ENCODE results near the gene CDCA4. TPM values are rescaled to one million over a fixed set of nuclear protein-coding genes. Genes with fewer than 3 reads are reported as not detected.

The CDCA4 gene
- total RNA-seq, 1 donor from 2014 or later, result 32.3 TPM

- Mint-ChIP-seq H3K4me3 (peak overlapping the region; percentile 61), H3K27me3 (ENCODE audit: low read depth) (no peaks in the 10 kb centered on the region), H3K27ac (peak overlapping the region; percentile 56), H3K36me3 (no peaks in the 10 kb centered on the region), H3K4me1 (peaks cover 18% of the 10 kb centered on the region), H3K9me3 (no peaks in the 10 kb centered on the region)
- DNase-seq (ENCODE audit: low spot score in 2 of 2, unreplicated experiment in 2 of 2), result no peak
- TF ChIP-seq, protein P1, sequence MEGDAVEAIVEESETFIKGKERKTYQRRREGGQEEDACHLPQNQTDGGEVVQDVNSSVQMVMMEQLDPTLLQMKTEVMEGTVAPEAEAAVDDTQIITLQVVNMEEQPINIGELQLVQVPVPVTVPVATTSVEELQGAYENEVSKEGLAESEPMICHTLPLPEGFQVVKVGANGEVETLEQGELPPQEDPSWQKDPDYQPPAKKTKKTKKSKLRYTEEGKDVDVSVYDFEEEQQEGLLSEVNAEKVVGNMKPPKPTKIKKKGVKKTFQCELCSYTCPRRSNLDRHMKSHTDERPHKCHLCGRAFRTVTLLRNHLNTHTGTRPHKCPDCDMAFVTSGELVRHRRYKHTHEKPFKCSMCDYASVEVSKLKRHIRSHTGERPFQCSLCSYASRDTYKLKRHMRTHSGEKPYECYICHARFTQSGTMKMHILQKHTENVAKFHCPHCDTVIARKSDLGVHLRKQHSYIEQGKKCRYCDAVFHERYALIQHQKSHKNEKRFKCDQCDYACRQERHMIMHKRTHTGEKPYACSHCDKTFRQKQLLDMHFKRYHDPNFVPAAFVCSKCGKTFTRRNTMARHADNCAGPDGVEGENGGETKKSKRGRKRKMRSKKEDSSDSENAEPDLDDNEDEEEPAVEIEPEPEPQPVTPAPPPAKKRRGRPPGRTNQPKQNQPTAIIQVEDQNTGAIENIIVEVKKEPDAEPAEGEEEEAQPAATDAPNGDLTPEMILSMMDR (IDR thresholded peaks at IDR 0.05; ENCODE audit: unreplicated experiment), result no peak
These were observed 52.1 kb downstream of the CDCA4 start for GRCh38 chr14:104968541-104969401.

GRCh38 chr14:104968153-104968527 lies 52.7 kb downstream of the CDCA4 start:
- no peaks in the 10 kb centered on the region for H3K36me3 Mint-ChIP-seq
- peaks cover 18% of the 10 kb centered on the region for H3K4me1 Mint-ChIP-seq
- H3K27me3 Mint-ChIP-seq (ENCODE audit: low read depth), result no peaks in the 10 kb centered on the region
- no peaks in the 10 kb centered on the region for H3K9me3 Mint-ChIP-seq
- peak in 1 of 2 experiments; percentile 73 for DNase-seq (ENCODE audit: low spot score in 2 of 2, unreplicated experiment in 2 of 2)
- peak overlapping the region; percentile 61 for H3K4me3 Mint-ChIP-seq
- H3K27ac Mint-ChIP-seq, result peak overlapping the region; percentile 56
- TF ChIP-seq, protein P1 (IDR thresholded peaks at IDR 0.05; ENCODE audit: unreplicated experiment), result no peak

GRCh38 chr14:104967386-104968152 lies 53.3 kb downstream of the CDCA4 start:
- Mint-ChIP-seq H3K27me3 (ENCODE audit: low read depth) (peaks cover 2% of the 10 kb centered on the region), H3K36me3 (no peaks in the 10 kb centered on the region), H3K4me3 (peak overlapping the region; percentile 61), H3K4me1 (peaks cover 18% of the 10 kb centered on the region), H3K27ac (no peak overlapping the region), H3K9me3 (no peaks in the 10 kb centered on the region)
- peak in 1 of 2 experiments; percentile 64 for DNase-seq (ENCODE audit: low spot score in 2 of 2, unreplicated experiment in 2 of 2)
- TF ChIP-seq, protein P1 (IDR thresholded peaks at IDR 0.05; ENCODE audit: unreplicated experiment), result no peak

GRCh38 chr14:104966981-104967385 lies 53.9 kb downstream of the CDCA4 start:
- H3K36me3 Mint-ChIP-seq, result no peaks in the 10 kb centered on the region
- no peak for DNase-seq (ENCODE audit: low spot score in 2 of 2, unreplicated experiment in 2 of 2)

DNA sequence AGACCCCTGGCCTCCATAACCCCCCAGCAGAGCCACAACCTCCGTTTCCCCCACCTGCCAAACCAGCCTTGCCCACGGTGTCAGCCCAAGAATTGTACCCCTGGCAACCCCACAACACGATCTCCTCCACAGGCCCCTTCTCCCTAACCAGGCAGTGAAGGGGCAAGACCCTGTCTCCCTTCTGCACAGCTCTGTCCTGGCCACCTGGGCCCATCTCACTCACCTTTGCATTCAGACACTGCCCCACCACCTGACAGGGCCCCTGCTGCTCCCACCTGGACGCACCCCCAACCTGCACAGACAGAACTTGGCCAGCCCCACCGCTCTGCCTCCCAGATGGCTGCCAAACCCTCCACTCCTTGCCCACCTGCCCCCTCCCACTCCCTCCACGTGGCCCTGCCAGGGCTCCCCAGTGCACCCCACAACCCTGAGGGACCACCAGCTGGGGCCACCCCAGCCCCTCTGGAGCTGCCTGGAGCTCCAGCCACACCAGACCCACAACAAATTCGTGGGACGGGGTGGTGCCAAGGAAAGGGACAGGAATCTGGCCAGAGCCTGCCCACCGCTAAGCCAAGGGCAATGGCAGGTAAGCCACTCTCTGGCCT lies 54.5 kb downstream of the CDCA4 start:
- Mint-ChIP-seq H3K27me3 (ENCODE audit: low read depth) (peaks cover 6% of the 10 kb centered on the region), H3K27ac (no peak overlapping the region), H3K36me3 (no peaks in the 10 kb centered on the region), H3K4me1 (peaks cover 18% of the 10 kb centered on the region), H3K4me3 (no peak overlapping the region), H3K9me3 (no peaks in the 10 kb centered on the region)
- DNase-seq (ENCODE audit: low spot score in 2 of 2, unreplicated experiment in 2 of 2), result no peak
- TF ChIP-seq, protein P1 (IDR thresholded peaks at IDR 0.05; ENCODE audit: unreplicated experiment), result no peak

More at GRCh38 chr14:104966981-104967385, 53.9 kb downstream of the CDCA4 start:
- Mint-ChIP-seq H3K27me3 (ENCODE audit: low read depth) (peaks cover 4% of the 10 kb centered on the region), H3K4me3 (no peak overlapping the region), H3K27ac (no peak overlapping the region), H3K9me3 (no peaks in the 10 kb centered on the region), H3K4me1 (peaks cover 18% of the 10 kb centered on the region)
- TF ChIP-seq, protein P1 (IDR thresholded peaks at IDR 0.05; ENCODE audit: unreplicated experiment), result no peak
